Parathyroid adenoma (tissue), 2 donors: ENCODE measurements around the gene NHSL1.

Source experiments
- H2AFZ ChIP-seq: fragments of 300-600 bp; sonication (generic); one replicate; pipeline ENCODE4 v1.7.0; 2017; ENCODE audit warnings: antibody characterized with exemption, mild to moderate bottlenecking
- H3K27ac ChIP-seq: fragments of 300-600 bp; sonication (generic); one replicate; pipeline ENCODE4 v1.7.0; 2017
- H3K27me3 ChIP-seq: fragments of 300-600 bp; sonication (generic); one replicate; pipeline ENCODE4 v1.7.0; 2017; ENCODE audit warnings: low read length; ENCODE audit not compliant: control insufficient read depth, insufficient read depth
- H3K36me3 ChIP-seq: fragments of 300-600 bp; sonication (generic); one replicate; pipeline ENCODE4 v1.7.0; 2017; ENCODE audit warnings: low read length; ENCODE audit not compliant: control insufficient read depth, insufficient read depth
- H3K4me1 ChIP-seq: fragments of 300-600 bp; sonication (generic); one replicate; pipeline ENCODE4 v1.7.0; 2017; ENCODE audit warnings: control low read depth
- H3K4me2 ChIP-seq: fragments of 300-600 bp; sonication (generic); one replicate; pipeline ENCODE4 v1.7.0; 2017; ENCODE audit warnings: low read length
- H3K4me3 ChIP-seq: fragments of 300-600 bp; sonication (generic); one replicate; pipeline ENCODE4 v1.7.0; 2017; ENCODE audit warnings: low read depth, low read length
- H3K79me2 ChIP-seq: fragments of 300-600 bp; sonication (generic); one replicate; pipeline ENCODE4 v1.7.0; 2017; ENCODE audit warnings: control low read depth
- H3K9ac ChIP-seq: fragments of 300-600 bp; sonication (generic); one replicate; pipeline ENCODE4 v1.7.0; 2017; ENCODE audit warnings: mild to moderate bottlenecking
- H3K9me3 ChIP-seq: fragments of 300-600 bp; sonication (generic); one replicate; pipeline ENCODE4 v1.7.0; 2017; ENCODE audit warnings: low read length; ENCODE audit not compliant: control insufficient read depth
- TF ChIP-seq, protein P1 (sequence below): fragments of 300-600 bp; sonication (generic); IDR thresholded peaks from one replicate; pipeline ENCODE4 v1.7.0; 2017; ENCODE audit warnings: antibody characterized with exemption, mild to moderate bottlenecking
- donor health status: primary hyperparathyroidism.

Gene NHSL1

DNA sequence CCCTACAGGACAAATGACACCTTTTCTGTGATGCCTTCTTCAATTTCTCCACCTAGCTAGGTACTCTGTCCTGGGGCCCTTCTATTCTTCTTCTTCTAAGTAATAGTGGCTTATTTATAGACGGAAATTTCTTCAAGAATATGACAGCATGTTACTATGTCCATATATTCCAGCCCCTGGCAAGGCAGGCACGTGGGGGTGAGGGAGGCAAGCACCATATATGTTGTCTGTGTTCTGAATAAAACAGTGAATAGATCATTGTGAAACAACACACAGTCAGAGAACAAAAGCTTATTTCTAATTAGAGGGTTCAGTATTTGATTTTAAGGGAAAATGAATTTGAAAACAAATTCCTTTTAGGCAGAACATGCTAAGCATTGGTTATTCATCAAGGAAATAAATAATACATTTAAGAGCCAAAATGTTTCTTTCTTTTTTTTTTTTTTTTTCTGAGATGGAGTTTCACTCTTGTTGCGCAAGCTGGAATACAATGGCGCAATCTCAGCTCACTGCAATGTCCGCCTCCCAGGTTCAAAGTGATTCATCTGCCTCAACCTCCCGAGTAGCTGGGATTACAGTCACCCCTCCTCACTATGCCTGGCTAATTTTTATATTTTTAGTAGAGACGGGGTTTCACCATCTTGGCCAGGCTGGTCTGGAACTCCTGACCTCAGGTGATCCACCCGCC is 89.1 kb downstream of the NHSL1 start:
- Histone ChIP-seq H3K79me2 (no peaks in the 10 kb centered on the region), H3K27me3 (no peaks in the 10 kb centered on the region), H3K4me1 (peaks cover 3% of the 10 kb centered on the region), H3K36me3 (no peaks in the 10 kb centered on the region), H3K4me2 (no peak overlapping the region), H3K9me3 (no peaks in the 10 kb centered on the region), H3K27ac (no peak overlapping the region), H3K4me3 (no peak overlapping the region), H3K9ac (no peak overlapping the region), H2AFZ (no peak overlapping the region)
- TF ChIP-seq, protein P1, sequence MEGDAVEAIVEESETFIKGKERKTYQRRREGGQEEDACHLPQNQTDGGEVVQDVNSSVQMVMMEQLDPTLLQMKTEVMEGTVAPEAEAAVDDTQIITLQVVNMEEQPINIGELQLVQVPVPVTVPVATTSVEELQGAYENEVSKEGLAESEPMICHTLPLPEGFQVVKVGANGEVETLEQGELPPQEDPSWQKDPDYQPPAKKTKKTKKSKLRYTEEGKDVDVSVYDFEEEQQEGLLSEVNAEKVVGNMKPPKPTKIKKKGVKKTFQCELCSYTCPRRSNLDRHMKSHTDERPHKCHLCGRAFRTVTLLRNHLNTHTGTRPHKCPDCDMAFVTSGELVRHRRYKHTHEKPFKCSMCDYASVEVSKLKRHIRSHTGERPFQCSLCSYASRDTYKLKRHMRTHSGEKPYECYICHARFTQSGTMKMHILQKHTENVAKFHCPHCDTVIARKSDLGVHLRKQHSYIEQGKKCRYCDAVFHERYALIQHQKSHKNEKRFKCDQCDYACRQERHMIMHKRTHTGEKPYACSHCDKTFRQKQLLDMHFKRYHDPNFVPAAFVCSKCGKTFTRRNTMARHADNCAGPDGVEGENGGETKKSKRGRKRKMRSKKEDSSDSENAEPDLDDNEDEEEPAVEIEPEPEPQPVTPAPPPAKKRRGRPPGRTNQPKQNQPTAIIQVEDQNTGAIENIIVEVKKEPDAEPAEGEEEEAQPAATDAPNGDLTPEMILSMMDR = no peak

DNA sequence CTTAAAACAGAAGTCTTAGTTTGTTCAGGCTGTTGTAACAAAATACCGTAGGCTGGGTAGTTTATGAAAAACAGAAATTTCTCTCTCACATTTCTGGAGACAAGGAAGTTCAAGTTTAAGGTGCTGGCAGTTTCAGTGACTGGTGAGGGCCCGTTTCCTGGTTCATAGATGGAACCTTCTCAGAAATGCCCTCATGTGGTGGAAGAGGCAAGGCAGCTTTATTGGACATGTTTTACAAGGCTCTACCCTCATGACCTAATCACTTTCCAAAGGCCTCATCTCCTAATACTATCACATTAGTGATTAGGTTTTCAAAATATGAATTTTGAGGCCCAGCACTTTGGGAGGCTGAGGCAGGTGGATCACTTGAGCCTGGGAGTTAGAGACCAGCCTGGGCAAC is 92.9 kb downstream of the NHSL1 start:
- H3K4me1 ChIP-seq = peaks cover 6% of the 10 kb centered on the region
- no peak overlapping the region for H3K4me2 ChIP-seq
- H3K27me3 ChIP-seq = no peaks in the 10 kb centered on the region
- TF ChIP-seq, protein P1 = peak; percentile 9
- no peaks in the 10 kb centered on the region for H3K36me3 ChIP-seq
- H3K9ac ChIP-seq = no peak overlapping the region
- H3K9me3 ChIP-seq = no peaks in the 10 kb centered on the region
- no peak overlapping the region for H2AFZ ChIP-seq
- no peaks in the 10 kb centered on the region for H3K79me2 ChIP-seq
- no peak overlapping the region for H3K4me3 ChIP-seq
- H3K27ac ChIP-seq = no peak overlapping the region

DNA sequence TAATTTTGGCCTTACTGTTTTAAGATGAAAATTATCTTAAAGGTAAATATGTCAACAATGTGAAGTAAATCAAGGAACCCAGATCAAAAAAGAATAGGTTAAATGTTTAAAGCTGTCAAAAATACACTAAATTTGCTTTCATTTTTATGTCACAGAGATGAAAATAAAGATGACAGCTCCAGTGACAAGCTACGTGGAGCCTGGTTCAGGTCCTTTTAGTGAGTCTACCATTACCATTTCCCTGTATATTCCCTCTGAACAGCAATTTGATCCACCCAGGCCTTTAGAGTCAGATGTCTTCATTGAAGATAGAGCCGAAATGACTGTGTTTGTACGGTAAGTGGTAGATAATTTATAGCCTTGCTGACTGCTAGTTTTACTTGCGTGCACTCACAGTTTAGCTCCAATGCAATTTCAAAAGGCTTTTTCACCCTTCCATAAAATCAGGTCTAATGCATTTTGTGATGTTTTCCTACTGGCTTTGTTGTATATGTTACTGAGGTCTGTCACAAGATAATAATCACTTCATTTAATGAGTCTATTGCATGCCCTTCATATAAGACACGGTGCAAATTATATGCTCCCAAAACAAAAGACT is 93.4 kb downstream of the NHSL1 start:
- Histone ChIP-seq H3K9ac (no peak overlapping the region), H3K4me3 (no peak overlapping the region), H3K27ac (no peak overlapping the region)

DNA sequence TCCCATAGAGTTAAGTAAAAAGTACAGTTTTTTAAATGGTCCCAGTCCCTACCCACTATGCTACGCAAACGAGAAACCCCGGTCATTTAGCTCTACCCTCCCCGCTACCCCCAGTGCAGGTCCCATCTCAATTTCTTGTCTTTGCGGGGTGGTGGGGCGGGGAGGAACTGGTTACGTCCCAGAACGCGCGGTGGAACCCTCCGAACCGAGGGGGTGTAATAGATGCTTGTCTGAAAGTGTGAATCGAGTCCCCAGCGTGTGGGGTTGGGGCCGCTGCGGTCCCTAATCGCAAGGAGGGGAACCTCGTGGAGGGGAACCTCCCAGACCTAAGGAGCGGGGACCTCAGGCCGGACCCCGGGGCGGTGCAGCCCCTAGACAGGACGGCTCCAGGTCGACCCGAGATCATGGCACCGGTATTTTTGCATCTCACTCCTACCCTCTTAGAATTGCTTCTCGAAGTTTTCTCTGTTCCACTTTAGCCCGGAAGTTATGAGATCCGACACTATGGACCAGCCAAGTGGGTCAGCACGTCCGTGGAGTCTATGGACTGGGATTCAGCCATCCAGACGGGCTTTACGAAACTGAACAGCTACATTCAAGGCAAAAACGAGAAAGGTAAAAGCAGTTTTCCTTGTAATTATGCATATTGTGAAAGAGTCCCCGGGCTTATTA is 94.5 kb downstream of the NHSL1 start:
- Histone ChIP-seq H3K4me3 (peak overlapping the region; percentile 60), H3K4me1 (peaks cover 6% of the 10 kb centered on the region), H3K27me3 (no peaks in the 10 kb centered on the region), H3K79me2 (no peaks in the 10 kb centered on the region), H3K27ac (peak overlapping the region; percentile 88), H3K4me2 (peak overlapping the region; percentile 63), H3K9ac (peak overlapping the region; percentile 47), H2AFZ (peak overlapping the region; percentile 89), H3K36me3 (no peaks in the 10 kb centered on the region), H3K9me3 (no peaks in the 10 kb centered on the region)
- TF ChIP-seq, protein P1 = no peak

More for the DNA sequence above, 93.4 kb downstream of the NHSL1 start:
- no peaks in the 10 kb centered on the region for H3K36me3 ChIP-seq
- H3K4me1 ChIP-seq = peaks cover 6% of the 10 kb centered on the region
- TF ChIP-seq, protein P1 = no peak
- no peak overlapping the region for H2AFZ ChIP-seq
- H3K4me2 ChIP-seq = no peak overlapping the region
- no peaks in the 10 kb centered on the region for H3K27me3 ChIP-seq
- no peaks in the 10 kb centered on the region for H3K9me3 ChIP-seq
- H3K79me2 ChIP-seq = no peaks in the 10 kb centered on the region
